ENCODE measurements around the gene MTURN. TPM values are rescaled to one million over a fixed set of nuclear protein-coding genes. Genes with fewer than 3 reads are reported as not detected.

The MTURN gene
- polyA plus RNA-seq, 1 donor from 2014 or later: 75.5 TPM

Small RNA genes lying within 50 kb of the gene (small RNA-seq; reads per million reads assigned to genes)
- gene RPS27P16: 0 reads per million in 3 experiments

Other genes with a start within 250 kb of the MTURN start
- gene SCRN1, start 145.2 kb upstream of the MTURN start, polyA plus RNA-seq: 130 TPM in 2 replicates
- 19.6 and 36.7 TPM in 2 replicates for gene FKBP14, start 108.3 kb upstream of the MTURN start, polyA plus RNA-seq
- 42.7 and 43.1 TPM in 2 replicates for gene PLEKHA8, start 106.6 kb upstream of the MTURN start, polyA plus RNA-seq
- gene ZNRF2, start 149.6 kb downstream of the MTURN start, polyA plus RNA-seq: 9.5 and 12.2 TPM in 2 replicates